ENCODE measurements around the gene AKAP8.

Gene AKAP8

GRCh38 chr19:15318241-15318691 is 61.3 kb downstream of the AKAP8 start:
- DNase-seq (ENCODE audit: extremely low spot score) = no peak
- ChIA-PET CTCF (interaction anchor here (1.7 kb wide), 1 partner anchor 15 kb away, joined by 4 read pairs; no protein-coding TSS in a partner anchor), POLR2A (interaction anchor here (1.3 kb wide), 1 partner anchor 14 kb away, joined by 6 read pairs; the partner anchor contains the start of gene BRD4)
- TF ChIP-seq BHLHE40 (IDR thresholded peaks at IDR 0.05; ENCODE audit: borderline replicate concordance) (no peak), FOXA1 (IDR thresholded peaks at IDR 0.05) (no peak), TARDBP (IDR thresholded peaks at IDR 0.05) (no peak), PKNOX1 (IDR thresholded peaks at IDR 0.05) (no peak), ELF4 (IDR thresholded peaks at IDR 0.05) (no peak), LEF1 (IDR thresholded peaks at IDR 0.05; ENCODE audit: borderline replicate concordance) (no peak), SP1 (IDR thresholded peaks at IDR 0.05) (no peak), CTBP1 (IDR thresholded peaks at IDR 0.05; ENCODE audit: borderline replicate concordance) (no peak), NFRKB (IDR thresholded peaks at IDR 0.05) (no peak), FOXM1 (IDR thresholded peaks at IDR 0.05; ENCODE audit: borderline replicate concordance) (no peak), ARNT (IDR thresholded peaks at IDR 0.05) (no peak), L3MBTL2 (conservative IDR thresholded peaks at IDR 0.05) (no peak), SUZ12 (IDR thresholded peaks at IDR 0.05) (no peak), FOXK2 (IDR thresholded peaks at IDR 0.05) (no peak), ZNF384 (IDR thresholded peaks at IDR 0.05) (no peak)

- DNase-seq (ENCODE audit: extremely low spot score) = no peak
- ChIA-PET POLR2A (interaction anchor here (1.3 kb wide), 1 partner anchor 15 kb away, joined by 6 read pairs; the partner anchor contains the start of gene BRD4), CTCF (interaction anchor here (1.7 kb wide), 1 partner anchor 14 kb away, joined by 4 read pairs; no protein-coding TSS in a partner anchor)
- no peak for TF ChIP-seq PKNOX1 (IDR thresholded peaks at IDR 0.05)
- no peak for TF ChIP-seq ELF4 (IDR thresholded peaks at IDR 0.05)
- no peak for TF ChIP-seq SP1 (IDR thresholded peaks at IDR 0.05)
- TF ChIP-seq ZNF384 (IDR thresholded peaks at IDR 0.05) = no peak
- TF ChIP-seq BHLHE40 (IDR thresholded peaks at IDR 0.05; ENCODE audit: borderline replicate concordance) = no peak
These were observed 62.1 kb downstream of the AKAP8 start for GRCh38 chr19:15317392-15318071.

GRCh38 chr19:15316498-15316897 is 63.1 kb downstream of the AKAP8 start:
- no peak for TF ChIP-seq ZNF384 (IDR thresholded peaks at IDR 0.05)
- no peak for TF ChIP-seq FOXA1 (IDR thresholded peaks at IDR 0.05)
- TF ChIP-seq BHLHE40 (IDR thresholded peaks at IDR 0.05; ENCODE audit: borderline replicate concordance) = no peak
- no peak for TF ChIP-seq NFRKB (IDR thresholded peaks at IDR 0.05)
- no peak for TF ChIP-seq ELF4 (IDR thresholded peaks at IDR 0.05)
- TF ChIP-seq FOXK2 (IDR thresholded peaks at IDR 0.05) = no peak
- no peak for TF ChIP-seq CTBP1 (IDR thresholded peaks at IDR 0.05; ENCODE audit: borderline replicate concordance)
- TF ChIP-seq ARNT (IDR thresholded peaks at IDR 0.05) = no peak
- no peak for TF ChIP-seq SP1 (IDR thresholded peaks at IDR 0.05)
- TF ChIP-seq L3MBTL2 (conservative IDR thresholded peaks at IDR 0.05) = no peak
- no peak for TF ChIP-seq LEF1 (IDR thresholded peaks at IDR 0.05; ENCODE audit: borderline replicate concordance)
- no peak for TF ChIP-seq SUZ12 (IDR thresholded peaks at IDR 0.05)
- no peak for DNase-seq (ENCODE audit: extremely low spot score)
- POLR2A ChIA-PET = no interaction called here
- CTCF ChIA-PET = no interaction called here

- POLR2A ChIA-PET = no interaction called here
- DNase-seq (ENCODE audit: extremely low spot score) = no peak
- TF ChIP-seq SUZ12 (IDR thresholded peaks at IDR 0.05) (no peak), L3MBTL2 (conservative IDR thresholded peaks at IDR 0.05) (no peak), FOXM1 (IDR thresholded peaks at IDR 0.05; ENCODE audit: borderline replicate concordance) (no peak), TARDBP (IDR thresholded peaks at IDR 0.05) (no peak), FOXK2 (IDR thresholded peaks at IDR 0.05) (no peak), ARNT (IDR thresholded peaks at IDR 0.05) (no peak), ZNF384 (IDR thresholded peaks at IDR 0.05) (no peak), PKNOX1 (IDR thresholded peaks at IDR 0.05) (no peak), ELF4 (IDR thresholded peaks at IDR 0.05) (no peak), CTBP1 (IDR thresholded peaks at IDR 0.05; ENCODE audit: borderline replicate concordance) (no peak), FOXA1 (IDR thresholded peaks at IDR 0.05) (no peak)
- CTCF ChIA-PET = no interaction called here
These were observed 64.5 kb downstream of the AKAP8 start for GRCh38 chr19:15315101-15315500.

- TF ChIP-seq ELF4 (IDR thresholded peaks at IDR 0.05) (no peak), BHLHE40 (IDR thresholded peaks at IDR 0.05; ENCODE audit: borderline replicate concordance) (no peak)
- no peak for DNase-seq (ENCODE audit: extremely low spot score)
- ChIA-PET POLR2A (no interaction called here), CTCF (no interaction called here)
These were observed 65.8 kb downstream of the AKAP8 start for GRCh38 chr19:15313649-15314279.

- POLR2A ChIA-PET = interaction anchor here (1.1 kb wide), 1 partner anchor 26 kb away, joined by 4 read pairs; the partner anchor contains the start of gene BRD4
- TF ChIP-seq L3MBTL2 (conservative IDR thresholded peaks at IDR 0.05) = no peak
- TF ChIP-seq PKNOX1 (IDR thresholded peaks at IDR 0.05) = 0 out of 2 replicates have a peak, but pooled peaks have one; percentile 23
- no peak for TF ChIP-seq SUZ12 (IDR thresholded peaks at IDR 0.05)
- TF ChIP-seq ELF4 (IDR thresholded peaks at IDR 0.05) = no peak
- DNase-seq (ENCODE audit: extremely low spot score) = no peak
- CTCF ChIA-PET = no interaction called here
These were observed 72.4 kb downstream of the AKAP8 start for GRCh38 chr19:15307169-15307568.

Measured in HEK293T (cell line).